K562 (cell line): ENCODE data around the gene GLRX5. TPM values are rescaled to one million over a fixed set of nuclear protein-coding genes. Genes with fewer than 3 reads are reported as not detected.

Source experiments
- ATAC-seq: fragments of 200-7000 bp; cut with Tn5 transposase; 3 replicates; pipeline ENCODE4 v1.9.1; 2020; ENCODE audit warnings: moderate library complexity
- BruUV-seq: library from RNA; stranded (reverse); fragments of 400-500 nt; replicated peaks from 2 replicates; lab custom pipeline; 2021; lab: Mats Ljungman, UMichigan
- CTCF ChIA-PET: fragments of 300-600 bp; formaldehyde crosslinking; extraction: SDS; loops from one replicate; lab custom pipeline; 2021; ENCODE audit warnings: low intra/inter-chr PET ratio; lab: Yijun Ruan, JAX
- POLR2A ChIA-PET: fragments of 300-600, 350-650 bp; sonication (Branson Sonifier 250); formaldehyde crosslinking; extraction: SDS; loops from one replicate; lab custom pipeline; 2021; ENCODE audit warnings: antibody characterized with exemption, inconsistent platforms; lab: Yijun Ruan, JAX
- DNase-seq, 4 experiments: peaks; one replicate each; pipeline versions ENCODE4 v3.0.0 to v3.0.0-alpha.2; 2011 to 2018; ENCODE audit warnings: low spot score in 3 of 4, mixed read lengths in 3 of 4; ENCODE audit errors: extremely low read depth in 1 of 4
- FAIRE-seq: peaks from 2 replicates; lab custom pipeline; 2011; peaks lifted over from hg19 to GRCh38; lab: Jason Lieb, UNC
- H2AFZ ChIP-seq: 2 replicates; pipeline ENCODE4 v1.6.0; 2011; ENCODE audit warnings: low read depth, low read length, control low read depth, inconsistent platforms
- H3K27ac ChIP-seq: fragments of 200-600 bp; 3 replicates; pipeline ENCODE4 v1.8.0; 2011; ENCODE audit warnings: low read depth, mild to moderate bottlenecking, control low read depth, inconsistent platforms, low read length, moderate library complexity, mixed read lengths; ENCODE audit errors: extremely low read depth
- H3K27me3 ChIP-seq, 2 experiments: fragments of 300-600 bp in 1 of 2; 2 replicates in 1 of 2; 3 replicates in 1 of 2; pipeline versions ENCODE4 v1.6.0 to v1.8.0; 2011; ENCODE audit warnings: inconsistent platforms in 2 of 2, low read length in 2 of 2, mild to moderate bottlenecking in 1 of 2, mixed read lengths in 1 of 2, moderate library complexity in 1 of 2; ENCODE audit not compliant: control insufficient read depth in 2 of 2, insufficient read depth in 2 of 2
- H3K36me3 ChIP-seq: fragments of 300-600 bp; 3 replicates; pipeline ENCODE4 v1.8.0; 2011; ENCODE audit warnings: mild to moderate bottlenecking, low read length, inconsistent platforms; ENCODE audit not compliant: control insufficient read depth, insufficient read depth
- H3K4me1 ChIP-seq, 2 experiments: fragments of 200-600 bp in 1 of 2; replicated peaks in 1 of 2; 2 replicates in 1 of 2; 3 replicates in 1 of 2; pipeline versions ENCODE4 v1.5.1 to v1.8.0; 2011; ENCODE audit warnings: inconsistent platforms in 2 of 2, low read length in 2 of 2, mild to moderate bottlenecking in 1 of 2, mixed read lengths in 1 of 2, moderate library complexity in 1 of 2; ENCODE audit not compliant: control insufficient read depth in 2 of 2, insufficient read depth in 2 of 2
- H3K4me2 ChIP-seq: 2 replicates; pipeline ENCODE4 v1.6.1; 2011; ENCODE audit warnings: low read length, control low read depth, inconsistent platforms, mixed read lengths; ENCODE audit not compliant: insufficient read depth
- H3K4me3 ChIP-seq: fragments of 200-600 bp; sonication (generic), shearing (Covaris generic); 2 replicates; pipeline ENCODE4 v1.5.1; 2016; ENCODE audit warnings: control low read depth, inconsistent platforms
- H3K79me2 ChIP-seq: fragments of 200-600 bp; 3 replicates; pipeline ENCODE4 v1.8.0; 2011; ENCODE audit warnings: low read length, inconsistent platforms; ENCODE audit not compliant: control insufficient read depth, insufficient read depth
- H3K9ac ChIP-seq, 2 experiments: 2 replicates each; pipeline versions ENCODE4 v1.6.0 to v1.6.1; 2011; ENCODE audit warnings: low read depth in 2 of 2, low read length in 2 of 2, control low read depth in 1 of 2, inconsistent platforms in 1 of 2, mild to moderate bottlenecking in 1 of 2, mixed read lengths in 1 of 2; ENCODE audit not compliant: insufficient read depth in 1 of 2
- H3K9me1 ChIP-seq: one replicate; pipeline ENCODE4 v1.6.0; 2011; ENCODE audit warnings: inconsistent platforms, mild to moderate bottlenecking, low read length, moderate library complexity; ENCODE audit not compliant: control insufficient read depth, insufficient read depth
- H3K9me3 ChIP-seq: replicated peaks from 2 replicates; pipeline ENCODE4 v1.5.1; 2011; ENCODE audit warnings: low read depth, low read length, inconsistent platforms; ENCODE audit not compliant: control insufficient read depth, insufficient read depth
- H4K20me1 ChIP-seq: replicated peaks from 2 replicates; pipeline ENCODE4 v1.6.1; 2011; ENCODE audit warnings: low read length, inconsistent platforms, mixed read lengths; ENCODE audit not compliant: control insufficient read depth, insufficient read depth
- ASH1L ChIP-seq: fragments of 450-650 bp; IDR thresholded peaks from 2 replicates; pipeline ENCODE4 v1.6.1; 2018; ENCODE audit warnings: borderline replicate concordance, mild to moderate bottlenecking, low read depth; ENCODE audit not compliant: partially characterized antibody
- CHD1 ChIP-seq: fragments of 200-600 bp; sonication (generic); IDR thresholded peaks from one replicate; pipeline ENCODE4 v1.6.1; 2012; ENCODE audit warnings: mild to moderate bottlenecking, moderate library complexity, low read length, inconsistent platforms
- GTF2F1 ChIP-seq: IDR thresholded peaks from 2 replicates; pipeline ENCODE4 v1.6.1; 2011; ENCODE audit warnings: low read depth, low read length, improper control_type of control experiment
- HIVEP1 ChIP-seq: fragments of 250-450 bp; sonication (Bioruptor Pico); IDR thresholded peaks from 2 replicates; pipeline ENCODE4 v1.4.0; 2020; ENCODE audit warnings: mild to moderate bottlenecking
- POLR2A ChIP-seq: fragments of 450-650 bp; conservative IDR thresholded peaks from 2 replicates; pipeline ENCODE4 v1.6.1; 2016
- TAF1 ChIP-seq: IDR thresholded peaks from 2 replicates; pipeline ENCODE4 v1.6.1; 2011; ENCODE audit warnings: mild to moderate bottlenecking, low read length, moderate library complexity; ENCODE audit not compliant: insufficient read depth, control insufficient read depth, severe bottlenecking; ENCODE audit errors: extremely low read depth
- ZNF184 ChIP-seq: sonication (generic); formaldehyde crosslinking; IDR thresholded peaks from 2 replicates; pipeline ENCODE4 v1.5.0; 2020; ENCODE audit warnings: missing genetic modification reagents
- ZNF311 ChIP-seq: fragments of 250-450 bp; sonication (Bioruptor Pico); IDR thresholded peaks from 2 replicates; pipeline ENCODE4 v1.4.0; 2020; ENCODE audit warnings: mild to moderate bottlenecking, moderate library complexity
- WGBS: fragments of 100-300 bp; shearing (Covaris generic); methylation state at CpG from one replicate; pipeline ENCODE4 v1.1.6; 2016; ENCODE audit warnings: low coverage, mixed read lengths; ENCODE audit not compliant: insufficient coverage; ENCODE audit errors: missing lambda C conversion rate; 5-methylcytosine and 5-hydroxymethylcytosine counted together
- in situ Hi-C: fragments of 300-500 bp; cut with MboI; formaldehyde crosslinking; loops from 4 replicates; pipeline ENCODE4 v1.15.0; 2018; ENCODE audit warnings: inconsistent platforms, mixed read lengths
- intact Hi-C: fragments of 100-400 bp; cut with micrococcal nuclease; formaldehyde crosslinking; loops from 2 replicates; pipeline ENCODE4 v1.14.2; 2022
- polyA plus RNA-seq, 8 experiments: library from polyadenylated mRNA; depleted of rRNA in 4 of 8; stranded (reverse) in 5 of 8; unstranded in 3 of 8; fragments of >200 nt; fragmentation: Nextera tagmentation in 2 of 8; fragmentation: Illumina TruSeq in 1 of 8; extraction: Ambion mirVana in 2 of 8; extraction: Trizol in 1 of 8; gene quantifications; 2 replicates each; pipeline versions ENCODE4 v1.2.1 to v1.2.3, GENCODE V29; 2011 to 2014; ENCODE audit warnings: inconsistent platforms in 1 of 8, missing spikeins in 1 of 8
- total RNA-seq, 7 experiments: library from RNA; depleted of rRNA in 6 of 7; stranded (reverse); fragments of >200 nt in 6 of 7; fragmentation: Illumina TruSeq in 2 of 7; extraction: Trizol in 2 of 7; gene quantifications; 2 replicates each; pipeline versions ENCODE4 v1.2.1 to v1.2.3, GENCODE V29; 2011 to 2021; ENCODE audit warnings: low replicate concordance in 1 of 7
- TF ChIP-seq, protein P1 (sequence below): IDR thresholded peaks from 3 replicates; pipeline ENCODE4 v1.6.1; 2011; ENCODE audit warnings: borderline replicate concordance, mild to moderate bottlenecking, moderate library complexity; ENCODE audit not compliant: insufficient read length; ENCODE audit errors: extremely low read depth
- TF ChIP-seq, protein P2 (sequence below): sonication (generic); formaldehyde crosslinking; IDR thresholded peaks from 2 replicates; pipeline ENCODE4 v1.8.0; 2022; ENCODE audit warnings: mild to moderate bottlenecking, missing genetic modification reagents
- TF ChIP-seq, protein P3 (sequence below): sonication (generic); formaldehyde crosslinking; IDR thresholded peaks from 2 replicates; pipeline ENCODE4 v1.8.0; 2023; ENCODE audit warnings: mild to moderate bottlenecking, missing genetic modification reagents
- TF ChIP-seq, protein P4 (sequence below): sonication (generic); formaldehyde crosslinking; IDR thresholded peaks from 2 replicates; pipeline ENCODE4 v1.8.0; 2022; ENCODE audit warnings: missing genetic modification reagents, mild to moderate bottlenecking, moderate library complexity, borderline replicate concordance
- TF ChIP-seq, protein P5 (sequence below): sonication (generic); formaldehyde crosslinking; IDR thresholded peaks from 2 replicates; pipeline ENCODE4 v1.8.1; 2023; ENCODE audit warnings: mild to moderate bottlenecking, missing genetic modification reagents, moderate library complexity

GLRX5 gene
- total and polyA plus RNA-seq, 9 of the 15 experiments (the other 6 are each of a cell fraction or from before 2014, with no cell fraction given) = 16.7 to 96.8 (median 66.8) TPM

DNA sequence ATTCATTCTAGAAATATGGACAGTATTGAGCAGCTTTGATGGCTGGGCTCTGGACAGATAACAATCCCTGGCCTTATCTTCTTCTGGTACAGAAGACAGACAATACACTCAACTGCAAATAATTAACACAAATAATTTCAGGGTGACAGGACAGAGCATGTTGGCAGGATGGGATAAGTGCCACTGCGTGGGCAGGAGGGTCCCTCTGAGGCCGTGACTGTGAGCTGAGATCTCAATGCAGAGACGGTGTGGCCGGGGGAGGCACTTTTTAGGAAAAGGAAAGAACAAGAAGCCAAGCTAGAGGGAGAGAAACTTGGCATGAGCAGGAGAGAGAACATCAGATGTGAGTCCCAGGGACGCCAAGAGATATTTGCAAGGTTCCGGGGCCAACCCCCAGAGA, 26.5 kb upstream of the GLRX5 start:
- H4K20me1 ChIP-seq = no peaks in the 10 kb centered on the region
- no peak for DNase-seq
- no peak overlapping the region for H3K4me3 ChIP-seq
- POLR2A ChIA-PET = interaction anchor here (0.7 kb wide), 1 partner anchor 14 kb away, joined by 3 read pairs; no protein-coding TSS in a partner anchor
- no peak for ATAC-seq
- no peak overlapping the region for H2AFZ ChIP-seq
- WGBS = 35% methylated on average over 6 of the region's 6 CpGs
- no peak for FAIRE-seq
- H3K79me2 ChIP-seq = no peaks in the 10 kb centered on the region
- peaks cover 18 to 20% of the 10 kb centered on the region in 2 experiments for H3K4me1 ChIP-seq
- H3K27me3 ChIP-seq = no peaks in the 10 kb centered on the region
- CTCF ChIA-PET = no interaction called here
- no peak overlapping the region for H3K4me2 ChIP-seq
- no peak overlapping the region for H3K27ac ChIP-seq
- no peak overlapping the region for H3K9ac ChIP-seq
- H3K9me1 ChIP-seq = no peaks in the 10 kb centered on the region
- intact Hi-C loops (no loop called here), in situ Hi-C loops (no loop called here)
- no TSS peak for BruUV-seq
- H3K36me3 ChIP-seq = no peaks in the 10 kb centered on the region
- no peaks in the 10 kb centered on the region for H3K9me3 ChIP-seq
- TF ChIP-seq HIVEP1 = no peak
- TF ChIP-seq, protein P1, sequence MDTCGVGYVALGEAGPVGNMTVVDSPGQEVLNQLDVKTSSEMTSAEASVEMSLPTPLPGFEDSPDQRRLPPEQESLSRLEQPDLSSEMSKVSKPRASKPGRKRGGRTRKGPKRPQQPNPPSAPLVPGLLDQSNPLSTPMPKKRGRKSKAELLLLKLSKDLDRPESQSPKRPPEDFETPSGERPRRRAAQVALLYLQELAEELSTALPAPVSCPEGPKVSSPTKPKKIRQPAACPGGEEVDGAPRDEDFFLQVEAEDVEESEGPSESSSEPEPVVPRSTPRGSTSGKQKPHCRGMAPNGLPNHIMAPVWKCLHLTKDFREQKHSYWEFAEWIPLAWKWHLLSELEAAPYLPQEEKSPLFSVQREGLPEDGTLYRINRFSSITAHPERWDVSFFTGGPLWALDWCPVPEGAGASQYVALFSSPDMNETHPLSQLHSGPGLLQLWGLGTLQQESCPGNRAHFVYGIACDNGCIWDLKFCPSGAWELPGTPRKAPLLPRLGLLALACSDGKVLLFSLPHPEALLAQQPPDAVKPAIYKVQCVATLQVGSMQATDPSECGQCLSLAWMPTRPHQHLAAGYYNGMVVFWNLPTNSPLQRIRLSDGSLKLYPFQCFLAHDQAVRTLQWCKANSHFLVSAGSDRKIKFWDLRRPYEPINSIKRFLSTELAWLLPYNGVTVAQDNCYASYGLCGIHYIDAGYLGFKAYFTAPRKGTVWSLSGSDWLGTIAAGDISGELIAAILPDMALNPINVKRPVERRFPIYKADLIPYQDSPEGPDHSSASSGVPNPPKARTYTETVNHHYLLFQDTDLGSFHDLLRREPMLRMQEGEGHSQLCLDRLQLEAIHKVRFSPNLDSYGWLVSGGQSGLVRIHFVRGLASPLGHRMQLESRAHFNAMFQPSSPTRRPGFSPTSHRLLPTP = no peak
- no peak for TF ChIP-seq CHD1
- TF ChIP-seq, protein P2, sequence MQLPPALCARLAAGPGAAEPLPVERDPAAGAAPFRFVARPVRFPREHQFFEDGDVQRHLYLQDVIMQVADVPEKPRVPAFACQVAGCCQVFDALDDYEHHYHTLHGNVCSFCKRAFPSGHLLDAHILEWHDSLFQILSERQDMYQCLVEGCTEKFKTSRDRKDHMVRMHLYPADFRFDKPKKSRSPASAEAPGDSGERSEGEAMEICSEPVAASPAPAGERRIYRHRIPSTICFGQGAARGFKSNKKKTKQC (CRISPR knock-in tag) = no peak
- TF ChIP-seq ASH1L = no peak
- TF ChIP-seq TAF1 = no peak
- no peak for TF ChIP-seq ZNF311 (CRISPR knock-in tag)
- no peak for TF ChIP-seq ZNF184 (CRISPR knock-in tag)
- TF ChIP-seq, protein P3, sequence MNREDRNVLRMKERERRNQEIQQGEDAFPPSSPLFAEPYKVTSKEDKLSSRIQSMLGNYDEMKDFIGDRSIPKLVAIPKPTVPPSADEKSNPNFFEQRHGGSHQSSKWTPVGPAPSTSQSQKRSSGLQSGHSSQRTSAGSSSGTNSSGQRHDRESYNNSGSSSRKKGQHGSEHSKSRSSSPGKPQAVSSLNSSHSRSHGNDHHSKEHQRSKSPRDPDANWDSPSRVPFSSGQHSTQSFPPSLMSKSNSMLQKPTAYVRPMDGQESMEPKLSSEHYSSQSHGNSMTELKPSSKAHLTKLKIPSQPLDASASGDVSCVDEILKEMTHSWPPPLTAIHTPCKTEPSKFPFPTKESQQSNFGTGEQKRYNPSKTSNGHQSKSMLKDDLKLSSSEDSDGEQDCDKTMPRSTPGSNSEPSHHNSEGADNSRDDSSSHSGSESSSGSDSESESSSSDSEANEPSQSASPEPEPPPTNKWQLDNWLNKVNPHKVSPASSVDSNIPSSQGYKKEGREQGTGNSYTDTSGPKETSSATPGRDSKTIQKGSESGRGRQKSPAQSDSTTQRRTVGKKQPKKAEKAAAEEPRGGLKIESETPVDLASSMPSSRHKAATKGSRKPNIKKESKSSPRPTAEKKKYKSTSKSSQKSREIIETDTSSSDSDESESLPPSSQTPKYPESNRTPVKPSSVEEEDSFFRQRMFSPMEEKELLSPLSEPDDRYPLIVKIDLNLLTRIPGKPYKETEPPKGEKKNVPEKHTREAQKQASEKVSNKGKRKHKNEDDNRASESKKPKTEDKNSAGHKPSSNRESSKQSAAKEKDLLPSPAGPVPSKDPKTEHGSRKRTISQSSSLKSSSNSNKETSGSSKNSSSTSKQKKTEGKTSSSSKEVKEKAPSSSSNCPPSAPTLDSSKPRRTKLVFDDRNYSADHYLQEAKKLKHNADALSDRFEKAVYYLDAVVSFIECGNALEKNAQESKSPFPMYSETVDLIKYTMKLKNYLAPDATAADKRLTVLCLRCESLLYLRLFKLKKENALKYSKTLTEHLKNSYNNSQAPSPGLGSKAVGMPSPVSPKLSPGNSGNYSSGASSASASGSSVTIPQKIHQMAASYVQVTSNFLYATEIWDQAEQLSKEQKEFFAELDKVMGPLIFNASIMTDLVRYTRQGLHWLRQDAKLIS = no peak
- TF ChIP-seq, protein P4, sequence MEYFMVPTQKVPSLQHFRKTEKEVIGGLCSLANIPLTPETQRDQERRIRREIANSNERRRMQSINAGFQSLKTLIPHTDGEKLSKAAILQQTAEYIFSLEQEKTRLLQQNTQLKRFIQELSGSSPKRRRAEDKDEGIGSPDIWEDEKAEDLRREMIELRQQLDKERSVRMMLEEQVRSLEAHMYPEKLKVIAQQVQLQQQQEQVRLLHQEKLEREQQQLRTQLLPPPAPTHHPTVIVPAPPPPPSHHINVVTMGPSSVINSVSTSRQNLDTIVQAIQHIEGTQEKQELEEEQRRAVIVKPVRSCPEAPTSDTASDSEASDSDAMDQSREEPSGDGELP (CRISPR knock-in tag) = no peak
- TF ChIP-seq GTF2F1 = no peak
- TF ChIP-seq, protein P5, sequence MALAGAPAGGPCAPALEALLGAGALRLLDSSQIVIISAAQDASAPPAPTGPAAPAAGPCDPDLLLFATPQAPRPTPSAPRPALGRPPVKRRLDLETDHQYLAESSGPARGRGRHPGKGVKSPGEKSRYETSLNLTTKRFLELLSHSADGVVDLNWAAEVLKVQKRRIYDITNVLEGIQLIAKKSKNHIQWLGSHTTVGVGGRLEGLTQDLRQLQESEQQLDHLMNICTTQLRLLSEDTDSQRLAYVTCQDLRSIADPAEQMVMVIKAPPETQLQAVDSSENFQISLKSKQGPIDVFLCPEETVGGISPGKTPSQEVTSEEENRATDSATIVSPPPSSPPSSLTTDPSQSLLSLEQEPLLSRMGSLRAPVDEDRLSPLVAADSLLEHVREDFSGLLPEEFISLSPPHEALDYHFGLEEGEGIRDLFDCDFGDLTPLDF (CRISPR knock-in tag) = no peak
- TF ChIP-seq POLR2A = no peak
